ENCODE results near the gene COL17A1. TPM values are rescaled to one million over a fixed set of nuclear protein-coding genes. Genes with fewer than 3 reads are reported as not detected.
A peak's percentile ranks its signal among the peaks of the same experiment; 100 is the strongest.

COL17A1 gene
- total and polyA plus RNA-seq, 2 of the 13 experiments (the other 11 are each of a cell fraction or from before 2014, with no cell fraction given): 0.03 TPM; not detected in 1

GRCh38 chr10:104046651-104047050 lies 39.0 kb downstream of the COL17A1 start (continued):
- TF ChIP-seq ZNF747 (CRISPR knock-in tag; IDR thresholded peaks at IDR 0.05; ENCODE audit: borderline replicate concordance): no peak
- TF ChIP-seq AHR (CRISPR knock-in tag; IDR thresholded peaks at IDR 0.05): no peak
- no peak for TF ChIP-seq ZFP82 (CRISPR knock-in tag; IDR thresholded peaks at IDR 0.05; ENCODE audit: borderline replicate concordance)
- TF ChIP-seq GATA4 (IDR thresholded peaks at IDR 0.05; ENCODE audit: borderline replicate concordance, low read depth): no peak
- no peak for TF ChIP-seq ZNF24 (IDR thresholded peaks at IDR 0.05)
- no peak for TF ChIP-seq REXO4 (CRISPR knock-in tag; IDR thresholded peaks at IDR 0.05; ENCODE audit: borderline replicate concordance)
- TF ChIP-seq FOXO1 (CRISPR knock-in tag; IDR thresholded peaks at IDR 0.05): no peak

- CTCF ChIA-PET (ENCODE audit: low intra/inter-chr PET ratio, low total read pairs): interaction anchor here (0.7 to 1.8 kb wide), 3 partner anchors 164 to 577 kb away, joined by 3 to 13 read pairs (median 3); no protein-coding TSS in a partner anchor
- WGBS (ENCODE audit: low lambda C conversion rate): 34% methylated on average over 8 of the region's 9 CpGs
- Histone ChIP-seq H3K9me3 (ENCODE audit: low read length) (no peaks in the 10 kb centered on the region), H4K20me1 (ENCODE audit: insufficient read depth, low read length) (no peaks in the 10 kb centered on the region), H3K79me2 (ENCODE audit: insufficient read depth, low read length) (no peaks in the 10 kb centered on the region), H3K4me1 (ENCODE audit: insufficient read depth, low read length) (peaks cover 9% of the 10 kb centered on the region), H3K4me2 (ENCODE audit: low read depth, low read length) (no peak overlapping the region), H3K9ac (ENCODE audit: insufficient read depth, low read depth, low read length) (no peak overlapping the region), H3K36me3 (replicated peaks in 1 of 2; ENCODE audit: control insufficient read depth in 1 of 2, insufficient read depth in 2 of 2, low read length in 2 of 2) (no peaks in the 10 kb centered on the region), H3K27me3 (ENCODE audit: control insufficient read depth in 1 of 2, insufficient read depth in 2 of 2, low read length in 2 of 2) (peaks cover 6 to 71% of the 10 kb centered on the region in 2 experiments), H3K27ac (ENCODE audit: extremely low read length, insufficient read depth, low read length) (no peak overlapping the region), H2AFZ (ENCODE audit: low read length) (no peak overlapping the region), H3K4me3 (replicated peaks in 1 of 3; ENCODE audit: insufficient read depth in 1 of 3, low read depth in 2 of 3, low read length in 3 of 3) (no peak overlapping the region)
- no peak for FAIRE-seq
- no TSS peak for BruUV-seq (replicated peaks)
- intact Hi-C loops (cut with micrococcal nuclease; ENCODE audit: unreplicated experiment): loop anchor here (1.0 kb wide), 2 partner anchors 164 to 305 kb away; no protein-coding TSS in a partner anchor
- peak; percentile 45 for DNase-seq (ENCODE audit: low spot score)
- in situ Hi-C loops (cut with HindIII; ENCODE audit: extremely low pct_ligation_motif_present, low pct_unique_long_range_greater_than_20kb): loop anchor here (5.0 to 10.0 kb wide), 2 partner anchors 162 to 309 kb away; partner anchors contain the start of gene CFAP58
- TF ChIP-seq SMC3 (IDR thresholded peaks at IDR 0.05; ENCODE audit: low read length) (peak; percentile 63; the same call in 1 of the 2 replicates), ZNF329 (CRISPR knock-in tag; IDR thresholded peaks at IDR 0.05; ENCODE audit: low read depth) (no peak), ZNF335 (CRISPR knock-in tag; IDR thresholded peaks at IDR 0.05) (no peak), ZBTB34 (CRISPR knock-in tag; IDR thresholded peaks at IDR 0.05) (no peak), MIER3 (CRISPR knock-in tag; IDR thresholded peaks at IDR 0.05; ENCODE audit: borderline replicate concordance) (no peak), RAD21 (CRISPR knock-in tag; IDR thresholded peaks at IDR 0.05) (peak; percentile 58), CTCF (CRISPR knock-in tag; IDR thresholded peaks at IDR 0.05) (peak; percentile 70), STAG1 (CRISPR knock-in tag; IDR thresholded peaks at IDR 0.05) (peak; percentile 84), ZNF597 (CRISPR knock-in tag; IDR thresholded peaks at IDR 0.05) (no peak), KDM4B (CRISPR knock-in tag; IDR thresholded peaks at IDR 0.05) (no peak), ZFP36 (IDR thresholded peaks at IDR 0.05; ENCODE audit: borderline replicate concordance, low read depth, low read length, partially characterized antibody) (no peak)
- POLR2A ChIA-PET: no interaction called here
- ATAC-seq: peak; percentile 89
Measured at GRCh38 chr10:104045151-104046089, 40.3 kb downstream of the COL17A1 start.
